Measurements from ENCODE around the gene SLC48A1.

SLC48A1 gene

DNA sequence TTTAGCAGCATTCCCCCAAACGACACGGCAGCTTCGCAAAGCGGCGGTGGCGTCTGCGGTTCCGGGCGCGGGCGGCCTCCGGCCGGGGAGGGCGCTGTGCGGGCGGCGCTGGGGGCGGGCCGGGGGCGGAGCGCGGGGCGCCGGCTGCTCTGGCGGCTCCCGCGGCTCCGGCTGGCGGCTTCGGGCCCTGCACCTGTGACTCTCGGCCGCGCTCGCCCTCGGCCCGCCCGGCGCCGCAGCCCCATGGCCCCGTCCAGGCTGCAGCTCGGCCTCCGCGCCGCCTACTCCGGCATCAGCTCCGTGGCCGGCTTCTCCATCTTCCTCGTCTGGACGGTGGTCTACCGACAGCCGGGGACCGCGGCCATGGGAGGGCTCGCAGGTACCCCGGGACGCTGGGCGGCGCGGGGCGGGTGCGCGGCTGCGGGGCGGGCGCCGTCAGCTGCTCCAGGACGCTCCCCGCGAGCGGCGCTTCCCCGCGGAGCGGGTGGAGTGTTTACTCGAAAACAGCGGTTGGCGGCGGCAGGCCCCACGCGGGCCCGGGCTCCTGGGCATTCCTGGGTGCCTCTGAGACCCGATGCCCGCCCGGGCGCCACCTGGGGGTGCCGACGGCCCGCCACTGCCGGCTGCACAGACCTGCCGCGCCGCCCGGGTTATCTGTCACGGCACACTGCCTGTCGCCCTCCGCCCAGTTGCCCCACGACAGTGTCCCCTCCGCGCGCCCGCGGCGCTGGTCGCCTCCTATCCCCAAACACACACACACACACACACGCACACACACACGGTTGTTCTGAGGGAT is at the start of gene SLC48A1:
TSS of gene SLC48A1 (plus strand) at position 177 of the 796 bp plus-strand sequence. CDS start at position 244, 67 bp downstream.
- peak; percentile 26 for DNase-seq

DNA sequence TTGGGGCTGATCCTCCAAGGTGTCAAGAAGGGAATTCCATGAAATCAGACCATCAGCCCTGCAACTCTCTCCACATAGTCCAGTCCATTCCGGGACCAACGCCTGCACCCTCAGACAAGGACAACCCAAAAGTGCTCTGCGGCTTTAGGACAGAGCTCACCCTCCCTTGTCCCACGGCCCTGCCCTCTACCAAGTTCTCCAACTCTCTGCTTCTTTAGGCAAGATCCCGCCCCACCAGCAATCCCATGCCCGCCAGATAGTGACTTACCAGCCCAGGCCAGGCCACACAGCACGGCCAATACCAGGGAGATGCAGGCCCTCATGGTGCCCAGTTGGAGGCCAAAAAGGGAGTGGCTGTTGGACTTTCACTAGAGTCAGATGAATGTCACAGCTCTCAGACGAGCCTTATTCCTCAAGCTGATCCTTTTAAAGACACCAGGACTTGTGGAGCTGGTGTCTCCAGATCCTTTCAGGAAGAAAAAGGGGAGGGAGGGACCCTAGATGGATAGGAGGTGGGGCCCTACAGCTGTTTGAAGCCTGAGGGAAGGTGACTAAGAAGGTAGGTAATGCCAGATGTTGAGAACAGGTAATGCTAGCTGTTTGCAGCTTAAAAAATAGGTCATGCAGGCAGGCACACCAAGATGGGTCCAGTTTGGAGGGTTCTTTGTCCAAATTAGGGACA is 47.8 kb upstream of the SLC48A1 start, which contains the start of gene ENDOU:
TSS of gene ENDOU (minus strand) at position 400 of the 682 bp plus-strand sequence. CDS start at position 323, 77 bp downstream.
- DNase-seq: no peak

DNA sequence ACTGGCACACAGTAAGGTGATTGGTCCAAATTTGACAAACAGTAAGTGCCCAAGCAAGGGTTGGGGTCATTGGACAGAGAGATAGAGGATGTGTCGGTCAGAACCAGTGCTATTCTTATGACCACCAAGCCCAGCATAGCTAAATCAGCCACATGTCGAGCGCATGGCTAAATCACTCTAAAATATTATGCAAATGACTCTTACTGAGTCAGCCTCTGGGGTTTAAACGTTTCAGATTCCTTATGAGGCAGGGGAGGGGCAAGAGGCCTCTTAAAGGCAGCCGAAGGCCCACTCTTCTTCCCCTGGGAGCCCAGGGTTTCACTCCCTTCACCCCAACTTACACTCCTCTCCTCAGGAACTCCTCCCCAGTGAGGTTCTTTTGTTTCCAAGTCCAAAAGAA is 47.1 kb upstream of the SLC48A1 start:
- DNase-seq: no peak

DNA sequence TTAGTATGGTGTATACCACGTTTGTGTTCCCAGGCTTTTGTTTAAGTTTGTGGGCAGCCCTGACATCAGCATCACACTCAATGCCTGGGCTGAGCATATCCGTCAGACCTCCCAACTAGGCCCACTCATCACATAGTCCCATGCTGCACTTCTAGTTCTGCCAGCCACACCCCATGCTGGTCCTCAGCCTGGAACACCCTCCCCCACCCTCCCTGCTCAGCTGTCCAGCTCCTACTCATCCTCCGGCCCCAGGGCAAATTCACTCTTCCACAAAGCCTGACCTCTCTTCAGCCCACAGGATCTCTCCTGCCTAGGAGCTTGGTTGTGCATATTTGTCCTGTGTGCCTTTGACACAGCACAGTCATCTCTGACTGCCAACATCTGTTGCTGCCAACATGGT is 43.8 kb upstream of the SLC48A1 start:
- DNase-seq: no peak

DNA sequence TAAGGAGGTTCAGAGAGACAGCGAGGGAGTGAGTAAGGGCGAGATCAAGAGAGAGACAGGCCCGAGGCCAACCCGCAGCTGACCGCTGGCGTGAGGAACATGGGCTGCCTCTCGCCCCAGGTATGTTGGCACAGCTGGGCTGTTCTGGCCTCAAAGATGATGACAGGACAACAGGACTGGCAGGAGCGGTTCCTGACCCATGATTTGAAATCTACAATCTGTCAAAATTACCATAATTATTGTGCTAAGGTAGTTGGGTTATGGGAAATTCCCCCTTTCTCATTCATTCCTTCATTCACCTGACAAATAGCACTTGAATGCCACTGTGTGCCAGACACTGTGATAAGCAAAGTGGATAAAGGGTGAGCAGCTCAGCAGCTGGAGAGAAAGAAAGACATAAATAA is 42.7 kb upstream of the SLC48A1 start:
- no peak for DNase-seq

DNA sequence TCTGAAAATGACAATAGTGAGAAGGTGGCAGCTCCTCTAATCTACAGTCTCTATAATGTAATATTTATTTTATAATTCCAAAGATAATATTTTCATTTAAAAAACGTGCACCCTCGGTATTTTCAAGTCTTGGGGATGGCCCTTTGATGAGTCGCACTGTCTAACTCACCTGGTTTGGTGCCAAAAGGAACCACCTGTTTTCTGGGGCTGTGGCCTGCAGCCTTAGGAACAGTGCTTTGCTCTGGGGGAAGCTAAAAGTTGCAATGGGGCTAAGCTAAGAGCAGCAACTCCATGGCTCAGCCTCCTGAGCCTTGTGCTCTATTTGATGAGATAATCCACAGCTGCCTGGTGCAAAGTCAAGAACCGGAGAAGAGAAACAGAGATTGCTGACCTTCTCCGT is 41.3 kb upstream of the SLC48A1 start:
- DNase-seq: no peak

DNA sequence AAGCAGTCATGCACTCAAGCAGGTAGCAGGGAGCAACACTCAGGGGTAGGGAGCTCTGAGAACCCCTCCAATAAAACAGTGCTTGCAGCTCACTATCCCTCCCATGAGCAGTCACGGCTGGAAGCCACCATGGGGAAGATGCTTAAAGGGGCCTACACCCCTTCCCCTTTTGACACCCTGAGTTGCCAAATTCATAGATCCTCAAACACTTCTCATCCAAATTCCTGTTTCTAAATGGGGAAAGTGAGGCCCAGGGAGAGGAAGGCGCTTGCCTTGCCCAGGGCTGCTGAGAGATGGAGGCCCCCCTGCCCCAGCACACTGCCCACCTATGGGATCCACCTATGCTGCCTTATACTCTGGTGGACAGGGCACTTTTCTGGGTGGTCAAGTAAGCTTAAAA is 40.5 kb upstream of the SLC48A1 start:
- DNase-seq: no peak

DNA sequence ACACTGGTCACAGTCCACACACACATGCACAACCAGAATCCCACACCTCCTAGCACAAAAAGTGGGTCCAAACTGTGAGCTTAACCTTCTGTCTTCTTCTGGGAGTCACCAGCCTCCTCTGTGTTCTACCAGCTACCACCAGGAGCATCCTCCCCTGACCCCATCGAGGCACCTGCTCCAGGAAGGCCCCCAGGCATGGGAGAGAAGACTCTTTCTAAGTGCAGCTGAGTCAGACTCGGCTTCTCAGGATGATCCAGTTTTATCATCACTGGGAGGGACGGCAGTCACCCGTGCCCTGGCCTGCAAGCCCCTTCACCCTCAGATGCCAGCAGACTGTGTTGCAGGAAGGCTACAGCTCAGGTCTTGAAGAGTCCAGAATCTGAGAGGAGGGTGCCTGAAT is 39.9 kb upstream of the SLC48A1 start:
- DNase-seq: no peak

DNA sequence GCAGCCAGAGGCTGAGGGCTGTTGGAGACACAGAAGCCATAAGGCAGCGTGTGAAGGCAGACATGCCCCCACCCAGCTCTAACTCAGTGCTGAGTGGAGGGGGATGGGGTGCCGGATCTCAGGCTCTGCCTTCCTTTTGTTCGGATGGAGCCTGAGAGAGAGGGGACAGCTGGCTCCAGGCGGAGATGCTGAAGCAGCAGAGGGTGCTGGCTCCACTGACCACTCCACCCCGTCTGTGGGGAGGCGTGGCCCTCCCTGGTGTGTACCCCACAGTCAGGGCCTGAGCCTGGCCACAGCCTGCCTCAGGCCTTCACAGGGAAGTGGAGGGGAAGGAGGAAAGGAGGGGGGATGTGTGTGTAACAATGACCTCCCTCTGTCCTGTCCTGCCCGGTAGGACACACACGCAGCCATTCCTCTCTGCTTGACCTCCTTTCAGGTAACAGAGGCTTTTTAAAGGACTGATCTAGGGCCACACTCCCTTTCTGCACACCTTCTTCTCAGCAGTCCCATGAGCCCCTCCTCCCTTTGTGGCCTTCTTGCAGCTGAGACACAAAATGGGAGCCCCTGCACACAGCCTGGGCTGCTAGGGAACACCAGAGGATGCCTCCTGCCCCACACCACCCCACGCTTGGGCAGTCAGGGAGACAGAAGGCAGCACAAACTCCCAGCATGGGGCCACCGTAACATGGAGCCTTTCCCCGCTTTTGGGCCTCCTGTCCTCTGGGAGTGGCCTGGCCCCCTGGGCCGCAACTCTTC is 38.1 kb upstream of the SLC48A1 start:
- no peak for DNase-seq

GRCh38 chr12:47735649-47736048 is 37.4 kb upstream of the SLC48A1 start:
- no peak for DNase-seq

DNA sequence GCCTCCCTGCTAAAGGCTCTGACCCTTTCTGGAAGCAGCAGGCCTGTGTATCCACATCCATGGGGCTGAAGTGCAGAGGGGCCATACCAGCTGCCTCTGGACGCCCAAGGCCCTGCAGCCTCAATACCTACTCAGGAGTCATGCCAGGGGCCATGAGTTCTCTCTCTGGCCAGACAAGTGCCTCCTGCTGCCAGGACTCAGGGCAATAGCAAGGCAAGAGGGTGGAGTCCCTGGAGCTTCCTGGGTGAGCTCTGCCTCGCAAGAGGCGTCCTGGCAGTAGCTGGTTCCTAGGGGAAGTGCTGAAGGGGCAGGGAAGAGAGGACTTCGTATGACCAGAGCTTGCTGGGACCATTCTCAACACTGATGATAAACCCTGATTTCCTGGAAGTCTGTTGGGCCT is 36.8 kb upstream of the SLC48A1 start:
- no peak for DNase-seq

DNA sequence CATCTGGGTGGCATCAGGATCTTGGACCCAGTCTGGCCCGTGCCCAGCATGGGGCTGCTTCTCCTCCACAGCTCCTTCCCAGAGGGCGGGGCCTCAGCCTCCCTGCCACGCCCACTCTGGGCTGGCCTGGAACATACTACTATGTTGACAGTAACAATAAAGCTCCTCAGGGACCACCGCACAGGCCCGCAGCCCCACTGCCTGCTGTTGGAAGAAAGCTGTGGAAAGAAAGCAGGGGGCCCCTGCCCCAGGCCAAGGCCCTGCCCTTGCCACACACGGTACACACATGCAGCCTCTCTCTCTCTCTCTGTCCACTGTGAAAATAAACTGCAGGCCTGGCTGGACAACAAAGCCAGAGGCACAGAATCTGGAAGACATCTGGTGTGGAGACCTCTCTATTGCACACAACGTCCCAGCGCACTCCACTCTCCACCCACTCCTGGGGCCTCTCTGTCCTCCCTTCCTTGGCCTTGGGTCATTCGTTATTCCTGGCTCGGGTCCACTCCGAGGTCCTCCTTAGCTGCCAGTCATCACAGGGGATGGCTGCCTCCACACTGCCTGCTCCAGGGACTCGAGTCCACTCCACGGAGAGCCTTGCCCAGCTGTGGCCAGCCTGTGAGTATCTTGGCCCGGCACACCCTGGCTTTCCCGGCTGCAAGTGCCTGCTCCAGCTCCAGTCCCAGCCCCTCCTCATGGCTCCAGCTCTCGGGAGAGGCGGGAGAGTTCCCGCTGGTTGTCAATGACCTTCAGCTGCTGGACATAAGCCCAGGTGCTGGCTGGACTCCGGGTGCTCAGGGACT is 36.0 kb upstream of the SLC48A1 start:
- DNase-seq: no peak

DNA sequence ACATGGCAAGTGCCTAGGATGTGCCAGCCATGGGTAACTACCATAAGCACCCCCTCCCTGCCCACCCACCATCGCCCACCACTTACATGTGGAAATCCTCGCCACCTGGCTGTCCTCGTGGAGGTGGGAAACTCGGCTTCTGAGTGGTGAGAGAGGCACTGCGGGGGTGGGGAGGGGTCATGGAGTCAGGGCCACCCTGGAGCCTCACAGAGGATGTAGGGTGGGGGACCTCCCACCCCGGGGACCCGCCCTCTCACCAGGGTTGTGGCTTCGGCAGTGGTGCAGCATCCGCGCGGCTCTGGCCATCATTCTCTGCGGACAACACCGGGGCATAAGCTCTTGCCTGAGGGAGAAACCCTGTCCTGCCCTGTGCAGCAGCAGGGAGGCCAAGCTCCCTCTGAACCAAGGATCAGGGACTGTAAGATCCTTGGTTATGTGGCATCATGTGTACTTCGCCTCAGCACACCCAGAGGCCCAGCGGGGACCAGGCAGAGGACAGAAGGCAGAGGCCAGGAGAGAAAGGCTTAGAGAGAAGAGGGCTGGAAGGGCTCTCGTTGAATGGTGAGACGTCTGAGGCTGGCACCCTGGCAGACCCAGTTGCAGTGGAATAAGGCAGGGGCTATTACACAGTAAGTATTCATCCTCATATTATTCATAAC is 35.0 kb upstream of the SLC48A1 start:
- DNase-seq: no peak

DNA sequence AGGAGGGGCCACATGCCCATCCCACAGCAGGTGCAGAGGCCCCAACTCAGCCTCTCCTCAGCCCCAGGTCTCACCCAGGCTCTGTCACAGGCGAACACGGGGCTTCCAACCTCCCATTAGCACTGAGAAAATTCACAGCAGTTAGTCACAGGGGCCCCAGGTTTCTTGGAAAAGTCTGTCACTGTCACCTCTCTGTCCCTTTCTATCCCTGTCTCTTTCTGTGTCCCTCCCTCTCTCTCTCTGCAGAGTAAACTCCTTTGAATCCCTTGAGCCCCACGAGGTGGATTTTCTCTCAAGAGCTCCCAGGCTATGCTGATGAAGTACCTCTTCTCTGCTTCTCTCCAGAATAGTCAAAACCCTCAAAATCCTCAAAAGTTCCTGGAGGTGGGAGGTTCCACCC is 33.7 kb upstream of the SLC48A1 start:
- no peak for DNase-seq

- DNase-seq: no peak
Observed at GRCh38 chr12:47739979-47740378, 33.1 kb upstream of the SLC48A1 start.

DNA sequence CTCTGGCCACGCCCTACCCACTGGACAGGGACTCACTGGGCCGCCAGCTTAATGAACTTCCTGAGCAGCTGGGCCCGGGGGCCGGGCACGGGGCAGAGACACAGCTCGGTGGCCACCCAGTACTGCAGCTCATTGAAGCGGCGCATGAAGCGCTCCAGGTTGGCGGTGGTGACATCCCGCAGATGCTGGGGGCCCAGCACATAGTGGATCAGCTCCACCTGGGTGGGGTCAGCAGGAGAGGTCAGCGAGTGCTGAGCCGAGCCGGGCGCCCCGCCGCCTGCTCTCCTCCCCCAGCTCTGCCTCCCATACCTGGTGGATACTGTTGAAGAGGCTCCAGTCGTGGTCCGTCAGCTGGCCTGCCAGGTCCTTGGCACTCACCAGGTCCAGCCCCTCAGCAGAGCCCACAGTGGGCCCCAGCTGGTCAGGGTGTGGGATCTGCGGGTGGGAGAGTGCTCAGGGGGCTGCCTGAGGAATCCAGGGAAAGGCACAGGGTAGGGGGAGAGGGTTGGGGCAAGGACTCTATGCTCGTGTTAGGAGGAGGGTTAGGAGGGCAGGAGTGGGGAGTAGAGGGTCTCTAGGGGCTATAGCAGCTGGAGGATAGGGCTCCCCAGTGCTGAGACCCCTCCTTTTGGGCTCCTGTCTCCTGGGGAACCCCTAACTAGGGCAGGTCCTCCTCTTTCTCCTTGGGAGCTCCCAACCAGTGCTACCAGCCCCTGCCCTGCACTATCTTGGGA is 32.3 kb upstream of the SLC48A1 start:
- no peak for DNase-seq

DNA sequence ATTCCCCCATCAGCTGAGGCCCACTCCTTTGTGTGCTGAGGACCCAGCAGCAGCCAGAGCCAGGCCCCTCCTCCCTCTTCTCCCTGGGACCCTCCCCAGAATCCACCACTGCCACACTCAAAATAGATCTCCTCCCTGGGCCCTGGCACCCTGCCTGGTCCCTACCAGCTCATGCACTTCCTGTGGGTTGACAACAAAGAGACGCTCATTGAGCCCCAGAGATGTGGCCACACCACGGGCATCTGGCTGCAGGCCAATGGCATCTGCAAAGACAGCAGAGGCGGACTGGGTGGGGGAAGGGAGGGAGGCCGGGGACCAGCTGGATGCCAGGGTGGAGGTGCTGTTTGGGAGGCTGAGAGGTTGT is 31.7 kb upstream of the SLC48A1 start:
- DNase-seq: peak; percentile 60

DNA sequence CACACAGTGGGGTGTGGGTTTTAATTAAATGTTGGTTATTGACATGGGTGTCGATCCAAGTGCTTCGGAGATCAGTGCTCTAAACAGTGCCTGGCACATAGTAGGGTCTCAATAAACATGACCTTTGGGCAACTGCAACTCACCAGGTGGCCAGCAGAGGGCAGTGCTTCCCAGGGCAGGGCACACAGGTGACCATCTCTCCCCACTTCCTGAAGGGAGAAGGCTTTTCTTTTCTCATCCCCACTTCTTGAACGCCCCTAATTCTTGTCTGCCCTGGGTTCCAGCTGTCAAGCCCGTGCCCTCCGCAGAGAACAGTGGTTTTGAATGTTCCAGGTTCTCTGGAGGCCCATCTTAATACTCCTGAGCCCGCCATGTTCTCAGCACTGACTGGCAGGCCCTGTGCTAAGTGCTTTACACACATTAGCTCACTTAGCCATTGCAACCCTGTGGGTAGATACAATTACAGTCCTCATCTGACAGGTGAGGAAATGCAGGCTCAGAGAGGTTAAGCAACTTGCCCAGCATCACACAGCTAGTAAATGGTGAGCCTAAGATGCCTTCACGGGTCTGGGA is 30.7 kb upstream of the SLC48A1 start:
- DNase-seq: no peak

DNA sequence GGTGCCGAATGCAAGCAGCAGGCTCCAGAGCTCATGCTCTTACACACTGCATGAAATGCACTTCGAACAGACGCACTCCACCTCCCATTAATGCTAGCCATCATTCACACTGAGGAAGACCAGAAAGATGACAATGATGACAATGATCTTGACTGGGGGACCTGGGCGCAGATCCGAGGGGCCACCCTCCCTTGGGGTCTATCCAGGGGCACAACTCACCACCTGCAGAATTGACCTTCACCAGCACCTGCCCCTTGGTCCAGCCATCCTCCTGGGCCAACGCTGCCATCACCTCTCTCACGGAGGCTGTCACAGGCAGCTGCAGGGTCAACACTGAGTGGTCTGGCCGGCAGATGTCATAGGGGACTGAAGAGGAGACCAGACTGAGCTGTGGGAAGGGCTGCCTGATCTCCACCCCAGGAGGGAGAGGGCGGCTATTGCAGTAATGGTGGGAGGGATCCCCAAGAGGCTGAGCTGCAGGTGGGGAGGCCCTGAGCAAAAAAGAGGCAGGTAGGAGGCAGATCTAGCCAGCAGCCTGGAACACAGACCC is 29.7 kb upstream of the SLC48A1 start:
- no peak for DNase-seq

GRCh38 chr12:47744005-47744651 is 28.9 kb upstream of the SLC48A1 start:
- DNase-seq: peak; percentile 55
